ENCODE data around the gene ITPR1.

Gene ITPR1

GRCh38 chr3:4828279-4829030 lies 335.3 kb downstream of the ITPR1 start:
- no peak for TF ChIP-seq CTCF (conservative IDR thresholded peaks at IDR 0.05; ENCODE audit: low read depth, low read length)
- no peak for DNase-seq (ENCODE audit: low read depth)
- no peak overlapping the region for H3K4me3 ChIP-seq (ENCODE audit: low read length)

- no peak for TF ChIP-seq CTCF (conservative IDR thresholded peaks at IDR 0.05; ENCODE audit: low read depth, low read length)
- DNase-seq (ENCODE audit: low read depth), result no peak
- no peak overlapping the region for H3K4me3 ChIP-seq (ENCODE audit: low read length)
These were observed 335.9 kb downstream of the ITPR1 start for GRCh38 chr3:4829031-4829394.

GRCh38 chr3:4830586-4830914 lies 337.4 kb downstream of the ITPR1 start:
- no peak for TF ChIP-seq CTCF (conservative IDR thresholded peaks at IDR 0.05; ENCODE audit: low read depth, low read length)
- no peak overlapping the region for H3K4me3 ChIP-seq (ENCODE audit: low read length)
- DNase-seq (ENCODE audit: low read depth), result no peak

- no peak overlapping the region for H3K4me3 ChIP-seq (ENCODE audit: low read length)
- no peak for DNase-seq (ENCODE audit: low read depth)
- TF ChIP-seq CTCF (conservative IDR thresholded peaks at IDR 0.05; ENCODE audit: low read depth, low read length), result no peak
These were observed 338.4 kb downstream of the ITPR1 start for GRCh38 chr3:4831580-4831950.

- H3K4me3 ChIP-seq (ENCODE audit: low read length), result no peak overlapping the region
- no peak for DNase-seq (ENCODE audit: low read depth)
- TF ChIP-seq CTCF (conservative IDR thresholded peaks at IDR 0.05; ENCODE audit: low read depth, low read length), result no peak
These were observed 340.3 kb downstream of the ITPR1 start for GRCh38 chr3:4833471-4833870.

- no peak overlapping the region for H3K4me3 ChIP-seq (ENCODE audit: low read length)
- no peak for TF ChIP-seq CTCF (conservative IDR thresholded peaks at IDR 0.05; ENCODE audit: low read depth, low read length)
- no peak for DNase-seq (ENCODE audit: low read depth)
These were observed 341.3 kb downstream of the ITPR1 start for GRCh38 chr3:4834403-4834866.

- no peak for TF ChIP-seq CTCF (conservative IDR thresholded peaks at IDR 0.05; ENCODE audit: low read depth, low read length)
- H3K4me3 ChIP-seq (ENCODE audit: low read length), result no peak overlapping the region
- no peak for DNase-seq (ENCODE audit: low read depth)
These were observed 342.5 kb downstream of the ITPR1 start for GRCh38 chr3:4835616-4836043.
